ENCODE results near the gene RASSF5.
"Not testable (repeated sequence)": the region's sequence is repeated elsewhere in the genome, so short reads cannot be mapped to it uniquely, and the experiment has no call there.

The RASSF5 gene

GRCh38 chr1:206568256-206568655 lies 60.9 kb downstream of the RASSF5 start:
- DNase-seq (ENCODE audit: low read depth, low spot score), result no peak

- no peak for DNase-seq (ENCODE audit: low read depth, low spot score)
Observed at GRCh38 chr1:206568779-206569352, 61.5 kb downstream of the RASSF5 start.

- DNase-seq (ENCODE audit: low read depth, low spot score), result no peak
Observed at GRCh38 chr1:206569556-206569955, 62.2 kb downstream of the RASSF5 start.

- no peak for DNase-seq (ENCODE audit: low read depth, low spot score)
Observed at GRCh38 chr1:206570529-206570928, 63.2 kb downstream of the RASSF5 start.

GRCh38 chr1:206572835-206573234 lies 65.5 kb downstream of the RASSF5 start:
- no peak for DNase-seq (ENCODE audit: low read depth, low spot score)

- DNase-seq (ENCODE audit: low read depth, low spot score), result no peak
Observed at GRCh38 chr1:206573319-206573718, 66.0 kb downstream of the RASSF5 start.

- DNase-seq (ENCODE audit: low read depth, low spot score), result no peak
Observed at GRCh38 chr1:206573762-206574161, 66.4 kb downstream of the RASSF5 start.

- DNase-seq (ENCODE audit: low read depth, low spot score), result no peak
Observed at GRCh38 chr1:206575165-206575893, 68.0 kb downstream of the RASSF5 start.

- DNase-seq (ENCODE audit: low read depth, low spot score), result no peak
Observed at GRCh38 chr1:206575894-206576737, 68.8 kb downstream of the RASSF5 start.

- no peak for DNase-seq (ENCODE audit: low read depth, low spot score)
Observed at GRCh38 chr1:206577626-206578025, 70.3 kb downstream of the RASSF5 start.

- DNase-seq (ENCODE audit: low read depth, low spot score), result no peak
Observed at GRCh38 chr1:206578068-206578977, 71.0 kb downstream of the RASSF5 start.

- DNase-seq (ENCODE audit: low read depth, low spot score), result no peak
Observed at GRCh38 chr1:206578978-206579374, 71.6 kb downstream of the RASSF5 start.

GRCh38 chr1:206579747-206580437 lies 72.6 kb downstream of the RASSF5 start:
- no peak for DNase-seq (ENCODE audit: low read depth, low spot score)

- DNase-seq (ENCODE audit: low read depth, low spot score), result no peak
Observed at GRCh38 chr1:206580438-206581113, 73.2 kb downstream of the RASSF5 start.

- DNase-seq (ENCODE audit: low read depth, low spot score), result not testable (repeated sequence)
Observed at GRCh38 chr1:206581114-206581497, 73.8 kb downstream of the RASSF5 start.

- no peak for DNase-seq (ENCODE audit: low read depth, low spot score)
Observed at GRCh38 chr1:206581571-206581981, 74.2 kb downstream of the RASSF5 start.

GRCh38 chr1:206582537-206582936 lies 75.2 kb downstream of the RASSF5 start:
- DNase-seq (ENCODE audit: low read depth, low spot score), result no peak

GRCh38 chr1:206582971-206583706 lies 75.8 kb downstream of the RASSF5 start:
- DNase-seq (ENCODE audit: low read depth, low spot score), result no peak
